Right renal cortex interstitium (tissue), 3 donors: ENCODE data around the gene BRD2. TPM values are rescaled to one million over a fixed set of nuclear protein-coding genes. Genes with fewer than 3 reads are reported as not detected.
A peak's percentile ranks its signal among the peaks of the same experiment; 100 is the strongest.

Experiments
- DNase-seq, 3 donors: peaks; one replicate each; pipeline ENCODE4 v3.0.0-alpha.2; 2013; ENCODE audit warnings: low read depth in 3 of 3, low spot score in 2 of 3
- polyA plus RNA-seq, 3 donors: library from polyadenylated mRNA; unstranded; fragments of 120-200 nt; gene quantifications; one replicate each; pipeline ENCODE4 v1.2.1, GENCODE V29; 2013; ENCODE audit not compliant: insufficient read length in 3 of 3

Gene BRD2
- polyA plus RNA-seq, 3 donors, result 292 to 324 (median 307) TPM

- peak in 1 of 3 donors; percentile 74 for DNase-seq
These were observed 2.2 kb downstream of the BRD2 start for GRCh38 chr6:32970413-32971241.

- peak in 1 of 3 donors; percentile 50 for DNase-seq
These were observed 2.8 kb downstream of the BRD2 start for GRCh38 chr6:32971242-32971580.

- DNase-seq, result peak; percentile 100
These were observed 3.4 kb downstream of the BRD2 start for GRCh38 chr6:32971581-32972352.

- DNase-seq, result no peak
These were observed 4.2 kb downstream of the BRD2 start for GRCh38 chr6:32972353-32973143.

GRCh38 chr6:32973144-32974015 is 5.0 kb downstream of the BRD2 start:
- no peak for DNase-seq

- no peak for DNase-seq
These were observed 5.6 kb downstream of the BRD2 start for GRCh38 chr6:32974016-32974333.

GRCh38 chr6:32974541-32975308 is 6.3 kb downstream of the BRD2 start:
- no peak for DNase-seq

- no peak for DNase-seq
These were observed 7.5 kb downstream of the BRD2 start for GRCh38 chr6:32975886-32976285.

GRCh38 chr6:32976334-32977069 is 8.1 kb downstream of the BRD2 start:
- DNase-seq, result no peak

- DNase-seq, result no peak
These were observed 9.0 kb downstream of the BRD2 start for GRCh38 chr6:32977272-32977952.

GRCh38 chr6:32977953-32978324 is 9.5 kb downstream of the BRD2 start:
- no peak for DNase-seq

- DNase-seq, result no peak
These were observed 11.5 kb downstream of the BRD2 start for GRCh38 chr6:32979720-32980487.

- no peak for DNase-seq
These were observed 12.2 kb downstream of the BRD2 start for GRCh38 chr6:32980488-32981038.

GRCh38 chr6:32982084-32982701 is 13.8 kb downstream of the BRD2 start:
- DNase-seq, result no peak

- DNase-seq, result no peak
These were observed 14.5 kb downstream of the BRD2 start for GRCh38 chr6:32982702-32983492.

GRCh38 chr6:32983493-32983848 is 15.1 kb downstream of the BRD2 start:
- DNase-seq, result no peak
